Smooth muscle cell (in vitro differentiated cells): Measurements from ENCODE around the gene MIEF1. TPM values are rescaled to one million over a fixed set of nuclear protein-coding genes. Genes with fewer than 3 reads are reported as not detected.

Source experiments
- DNase-seq: peaks from one replicate; lab custom pipeline; 2025; ENCODE audit not compliant: unreplicated experiment; lab: John Stamatoyannopoulos, UW
- H2AFZ ChIP-seq: fragments of 200-600 bp; sonication (generic); 2 replicates; pipeline ENCODE4 v1.6.0; 2016; ENCODE audit warnings: antibody characterized with exemption, low read depth, mild to moderate bottlenecking
- H3F3A ChIP-seq: fragments of 200-600 bp; sonication (generic); 2 replicates; pipeline ENCODE4 v1.6.0; 2017; ENCODE audit warnings: antibody characterized with exemption, low read depth
- H3K27ac ChIP-seq: fragments of 200-600 bp; sonication (generic); 2 replicates; pipeline ENCODE4 v1.5.1; 2016; ENCODE audit warnings: low read depth, mild to moderate bottlenecking
- H3K27me3 ChIP-seq: fragments of 200-600 bp; sonication (generic); 2 replicates; pipeline ENCODE4 v1.6.1; 2016; ENCODE audit warnings: low read depth, mild to moderate bottlenecking
- H3K36me3 ChIP-seq: fragments of 200-600 bp; sonication (generic); 2 replicates; pipeline ENCODE4 v1.5.1; 2016; ENCODE audit warnings: low read depth
- H3K4me1 ChIP-seq: fragments of 200-600 bp; sonication (generic); 2 replicates; pipeline ENCODE4 v1.5.1; 2016; ENCODE audit warnings: low read depth
- H3K4me2 ChIP-seq: fragments of 200-600 bp; sonication (generic); 2 replicates; pipeline ENCODE4 v1.6.0; 2016; ENCODE audit warnings: mild to moderate bottlenecking
- H3K4me3 ChIP-seq: fragments of 200-600 bp; sonication (generic); 2 replicates; pipeline ENCODE4 v1.5.1; 2016; ENCODE audit warnings: mild to moderate bottlenecking
- H3K79me2 ChIP-seq: fragments of 200-600 bp; sonication (generic); 2 replicates; pipeline ENCODE4 v1.6.0; 2016; ENCODE audit warnings: low read depth, mild to moderate bottlenecking
- H3K9ac ChIP-seq: fragments of 200-600 bp; sonication (generic); 2 replicates; pipeline ENCODE4 v1.6.0; 2016; ENCODE audit warnings: low read depth
- H3K9me3 ChIP-seq: fragments of 200-600 bp; sonication (generic); replicated peaks from 2 replicates; pipeline ENCODE4 v1.5.1; 2016; ENCODE audit warnings: low read depth
- H4K20me1 ChIP-seq: fragments of 200-600 bp; sonication (generic); 2 replicates; pipeline ENCODE4 v1.6.0; 2016; ENCODE audit warnings: low read depth
- WGBS: methylation state at CpG from one replicate; pipeline ENCODE4 v1.1.7; 2016; ENCODE audit warnings: low lambda C conversion rate; 5-methylcytosine and 5-hydroxymethylcytosine counted together
- polyA plus RNA-seq: library from polyadenylated mRNA; unstranded; fragments of >200 nt; fragmentation: Nextera tagmentation; extraction: Ambion mirVana; gene quantifications from 2 replicates; pipeline ENCODE4 v1.2.1, GENCODE V29; 2016
- total RNA-seq: library from RNA; depleted of rRNA; stranded (reverse); fragments of >200 nt; gene quantifications from 2 replicates; pipeline ENCODE4 v1.2.3, GENCODE V29; 2014
- TF ChIP-seq, protein P1 (sequence below): fragments of 200-600 bp; sonication (generic); IDR thresholded peaks from 2 replicates; pipeline ENCODE4 v1.5.1; 2017; ENCODE audit warnings: borderline replicate concordance, mild to moderate bottlenecking, antibody characterized with exemption; ENCODE audit not compliant: insufficient read depth, poor library complexity, severe bottlenecking

MIEF1 gene
- total and polyA plus RNA-seq, 2 experiments from 2014 or later, result 11.1 to 14.5 TPM

GRCh38 chr22:39558254-39558727 lies 56.2 kb downstream of the MIEF1 start:
- Histone ChIP-seq H2AFZ (no peak overlapping the region), H4K20me1 (no peaks in the 10 kb centered on the region), H3K9ac (no peak overlapping the region), H3F3A (no peaks in the 10 kb centered on the region), H3K4me3 (no peak overlapping the region), H3K9me3 (no peaks in the 10 kb centered on the region), H3K27ac (no peak overlapping the region), H3K27me3 (peaks cover 76% of the 10 kb centered on the region), H3K79me2 (no peaks in the 10 kb centered on the region), H3K4me2 (peak overlapping the region; percentile 31), H3K4me1 (no peaks in the 10 kb centered on the region), H3K36me3 (no peaks in the 10 kb centered on the region)
- 34% methylated on average over 29 of the region's 34 CpGs for WGBS
- TF ChIP-seq, protein P1, sequence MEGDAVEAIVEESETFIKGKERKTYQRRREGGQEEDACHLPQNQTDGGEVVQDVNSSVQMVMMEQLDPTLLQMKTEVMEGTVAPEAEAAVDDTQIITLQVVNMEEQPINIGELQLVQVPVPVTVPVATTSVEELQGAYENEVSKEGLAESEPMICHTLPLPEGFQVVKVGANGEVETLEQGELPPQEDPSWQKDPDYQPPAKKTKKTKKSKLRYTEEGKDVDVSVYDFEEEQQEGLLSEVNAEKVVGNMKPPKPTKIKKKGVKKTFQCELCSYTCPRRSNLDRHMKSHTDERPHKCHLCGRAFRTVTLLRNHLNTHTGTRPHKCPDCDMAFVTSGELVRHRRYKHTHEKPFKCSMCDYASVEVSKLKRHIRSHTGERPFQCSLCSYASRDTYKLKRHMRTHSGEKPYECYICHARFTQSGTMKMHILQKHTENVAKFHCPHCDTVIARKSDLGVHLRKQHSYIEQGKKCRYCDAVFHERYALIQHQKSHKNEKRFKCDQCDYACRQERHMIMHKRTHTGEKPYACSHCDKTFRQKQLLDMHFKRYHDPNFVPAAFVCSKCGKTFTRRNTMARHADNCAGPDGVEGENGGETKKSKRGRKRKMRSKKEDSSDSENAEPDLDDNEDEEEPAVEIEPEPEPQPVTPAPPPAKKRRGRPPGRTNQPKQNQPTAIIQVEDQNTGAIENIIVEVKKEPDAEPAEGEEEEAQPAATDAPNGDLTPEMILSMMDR, result no peak
- DNase-seq, result no peak

DNA sequence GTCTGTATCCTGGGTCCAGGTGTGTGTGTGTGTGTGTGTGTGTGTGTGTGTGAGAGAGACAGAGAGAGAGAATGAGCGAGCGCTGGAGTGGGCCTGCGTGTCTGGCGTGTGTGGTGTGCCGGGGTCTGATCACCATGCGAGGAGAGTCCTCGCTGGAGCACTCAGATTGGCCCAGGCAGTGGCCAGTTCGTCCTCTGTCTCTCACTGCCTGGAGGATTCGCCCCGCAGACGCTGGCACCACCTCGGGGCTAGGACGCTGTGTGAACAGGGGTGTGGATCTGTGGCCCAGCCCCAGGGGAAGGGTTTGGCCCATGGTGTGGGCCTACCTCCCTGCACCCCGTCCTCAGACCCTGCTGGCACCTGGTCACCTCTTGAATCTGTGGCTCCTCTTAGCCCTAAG lies 56.9 kb downstream of the MIEF1 start:
- WGBS, result 87% methylated on average over 13 of the region's 14 CpGs
- TF ChIP-seq, protein P1, result no peak

GRCh38 chr22:39559456-39560105 lies 57.5 kb downstream of the MIEF1 start:
- no peaks in the 10 kb centered on the region for H3F3A ChIP-seq
- H3K9me3 ChIP-seq, result no peaks in the 10 kb centered on the region
- H3K4me1 ChIP-seq, result no peaks in the 10 kb centered on the region
- H4K20me1 ChIP-seq, result no peaks in the 10 kb centered on the region
- no peak overlapping the region for H3K4me2 ChIP-seq
- no peak overlapping the region for H3K9ac ChIP-seq
- H3K79me2 ChIP-seq, result no peaks in the 10 kb centered on the region
- TF ChIP-seq, protein P1, result peak; percentile 49
- peaks cover 76% of the 10 kb centered on the region for H3K27me3 ChIP-seq
- DNase-seq, result no peak
- no peak overlapping the region for H3K4me3 ChIP-seq
- no peak overlapping the region for H2AFZ ChIP-seq
- H3K36me3 ChIP-seq, result no peaks in the 10 kb centered on the region
- WGBS, result 63% methylated on average over 11 of the region's 11 CpGs
- no peak overlapping the region for H3K27ac ChIP-seq

More for the DNA sequence above, 56.9 kb downstream of the MIEF1 start:
- no peaks in the 10 kb centered on the region for H3K79me2 ChIP-seq
- H3K27ac ChIP-seq, result no peak overlapping the region
- no peaks in the 10 kb centered on the region for H3F3A ChIP-seq
- no peak overlapping the region for H3K9ac ChIP-seq
- peaks cover 76% of the 10 kb centered on the region for H3K27me3 ChIP-seq
- H3K4me1 ChIP-seq, result no peaks in the 10 kb centered on the region
- no peak overlapping the region for H3K4me2 ChIP-seq
- H3K36me3 ChIP-seq, result no peaks in the 10 kb centered on the region
- no peaks in the 10 kb centered on the region for H4K20me1 ChIP-seq
- no peak overlapping the region for H2AFZ ChIP-seq
- DNase-seq, result no peak
- H3K9me3 ChIP-seq, result no peaks in the 10 kb centered on the region
- H3K4me3 ChIP-seq, result no peak overlapping the region

GRCh38 chr22:39560127-39560526 lies 58.0 kb downstream of the MIEF1 start:
- no peak overlapping the region for H3K9ac ChIP-seq
- no peak for DNase-seq
- no peak overlapping the region for H3K4me2 ChIP-seq
- no peak overlapping the region for H3K4me3 ChIP-seq
- no peaks in the 10 kb centered on the region for H3K9me3 ChIP-seq
- WGBS, result 65% methylated on average over 6 of the region's 6 CpGs
- no peaks in the 10 kb centered on the region for H3K79me2 ChIP-seq
- H3K27ac ChIP-seq, result no peak overlapping the region
- TF ChIP-seq, protein P1, result no peak
- H3K36me3 ChIP-seq, result no peaks in the 10 kb centered on the region
- no peaks in the 10 kb centered on the region for H3K4me1 ChIP-seq
- H3K27me3 ChIP-seq, result peaks cover 74% of the 10 kb centered on the region
- H2AFZ ChIP-seq, result no peak overlapping the region
- H4K20me1 ChIP-seq, result no peaks in the 10 kb centered on the region
- H3F3A ChIP-seq, result no peaks in the 10 kb centered on the region
